Ovary (tissue), 9 donors: ENCODE results near the gene GPRIN2. TPM values are rescaled to one million over a fixed set of nuclear protein-coding genes. Genes with fewer than 3 reads are reported as not detected.

ENCODE experiments used
- DNase-seq, 5 donors: peaks; one replicate each; pipeline ENCODE4 v3.0.0-alpha.2; 2019 to 2020
- H3K27ac ChIP-seq, 2 donors: fragments of 200-600 bp; one replicate each; pipeline versions ENCODE4 v1.5.1 to v1.8.0; 2019 to 2022
- H3K27me3 ChIP-seq: fragments of 200-600 bp; one replicate; pipeline ENCODE4 v1.8.0; 2022
- H3K36me3 ChIP-seq: fragments of 200-600 bp; sonication (generic); one replicate; pipeline ENCODE4 v1.5.1; 2019
- H3K4me1 ChIP-seq: one replicate; pipeline ENCODE4 v1.8.1; 2013; ENCODE audit warnings: mild to moderate bottlenecking, moderate library complexity; ENCODE audit not compliant: insufficient read depth
- H3K4me3 ChIP-seq: fragments of 200-600 bp; sonication (generic); one replicate; pipeline ENCODE4 v1.5.1; 2017
- H3K9me3 ChIP-seq, 2 donors: fragments of 200-600 bp in 1 of 2; sonication (generic) in 1 of 2; one replicate each; pipeline versions ENCODE4 v1.5.1 to v1.8.1; 2013 to 2019; ENCODE audit warnings: mild to moderate bottlenecking in 1 of 2, moderate library complexity in 1 of 2
- EP300 ChIP-seq: sonication (generic); formaldehyde crosslinking; IDR thresholded peaks from one replicate; pipeline ENCODE4 v1.6.1; 2017; ENCODE audit warnings: antibody characterized with exemption
- POLR2A ChIP-seq: fragments of 450-650 bp; IDR thresholded peaks from one replicate; pipeline ENCODE4 v1.6.1; 2017; ENCODE audit warnings: antibody characterized with exemption, mild to moderate bottlenecking, moderate library complexity
- WGBS, 3 donors: extraction: QIAGEN DNeasy Blood & Tissue Kit in 1 of 3; methylation state at CpG; one replicate each; pipeline versions ENCODE4 v1.1.5 to v1.1.7; 2013 to 2017; 5-methylcytosine and 5-hydroxymethylcytosine counted together
- intact Hi-C, 4 donors: fragments of 100-400 bp; cut with DNase I; formaldehyde crosslinking; loops; one replicate each; pipeline versions ENCODE4 v1.11.0 to v1.15.1; 2022 to 2023
- polyA plus RNA-seq, 2 donors: library from polyadenylated mRNA; stranded (reverse); fragments of 200-250 nt in 1 of 2; fragments of 350-450 nt in 1 of 2; fragmentation: Illumina TruSeq in 1 of 2; extraction: RNeasy Lipid Tissue Mini Kit (QIAGEN cat#74804) in 1 of 2; gene quantifications; one replicate each; pipeline ENCODE4 v1.2.3, GENCODE V29; 2013 to 2014
- total RNA-seq, 7 donors: library from RNA; depleted of rRNA in 2 of 7; stranded (reverse); fragments of >200 nt in 2 of 7; fragmentation: NEBNext Ultra II Directional in 3 of 7; extraction: Animal tissue kit (Norgen Biotek cat#: 25700) in 3 of 7; gene quantifications; one replicate each; pipeline versions ENCODE4 v1.1.0 to v1.2.4, GENCODE V29; 2016 to 2023
- TF ChIP-seq, protein P1 (sequence below), 3 donors: fragments of 450-650 bp in 2 of 3; fragments of 200-600 bp in 1 of 3; IDR thresholded peaks; one replicate each; pipeline versions ENCODE4 v1.5.1 to v1.8.0; 2016 to 2022; ENCODE audit warnings: antibody characterized with exemption in 3 of 3, mild to moderate bottlenecking in 1 of 3
- donor health status: DM: no; HTN: no; CAD: no; lungs with moderate emphysema.
- donor health status: DM: no; HTN: no; CAD: no.
- donor health status: Bipolar disorder and iron deficiency.
- donor health status: DM: yes; HTN: yes; CAD: no.
- donor health status: DM: no; HTN: no; CAD: no.
- donor health status: DM: yes; HTN: yes; CAD: no.

Gene GPRIN2
- total and polyA plus RNA-seq, 9 donors: 0.22 to 2.4 (median 0.61) TPM; not detected in 4

DNA sequence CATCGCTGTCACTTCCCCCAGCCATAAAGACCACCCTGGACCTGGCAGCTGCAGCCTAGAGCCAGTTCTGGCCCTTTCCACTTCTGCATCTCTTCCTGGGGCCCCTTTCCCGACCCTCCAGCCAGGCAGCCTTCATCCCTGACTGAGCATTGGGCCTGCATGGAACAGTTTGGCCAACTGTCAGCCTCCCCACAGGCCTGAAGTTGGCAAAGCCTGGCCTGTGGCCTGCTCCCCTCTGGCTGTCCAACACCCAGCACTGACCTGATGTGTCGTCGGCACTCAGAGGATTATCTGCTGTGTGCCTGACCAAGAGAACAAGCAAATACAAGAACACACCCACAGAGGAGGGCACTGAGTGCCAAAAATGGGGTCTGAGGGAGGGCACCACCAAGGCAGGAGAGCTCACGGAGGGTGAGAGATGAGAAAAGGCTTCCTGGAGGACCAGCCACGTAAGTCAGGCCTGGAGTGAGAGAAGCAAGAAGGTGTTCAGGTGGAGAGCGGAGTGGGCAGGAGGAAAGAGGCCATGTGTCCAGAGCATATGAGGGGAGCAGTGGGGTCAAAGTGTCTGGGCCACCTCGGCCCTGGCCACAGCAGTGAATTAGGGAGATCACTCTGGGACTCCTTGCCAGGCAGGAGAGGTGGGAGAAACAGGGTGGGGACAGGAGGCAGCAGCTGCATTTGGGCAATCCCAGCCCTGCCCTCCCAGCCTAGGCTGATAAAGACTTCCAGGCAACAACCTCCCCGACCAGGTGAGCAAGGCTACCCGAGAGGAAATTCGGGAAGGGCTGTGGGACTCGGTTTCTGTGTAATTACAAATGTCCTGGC, 4.5 kb downstream of the GPRIN2 start:
- Histone ChIP-seq H3K36me3 (no peaks in the 10 kb centered on the region), H3K9me3 (no peaks in the 10 kb centered on the region), H3K4me3 (no peak overlapping the region), H3K27ac (no peak overlapping the region), H3K4me1 (peaks cover 6% of the 10 kb centered on the region), H3K27me3 (no peaks in the 10 kb centered on the region)
- 84 to 89% (median 88%) methylated on average over 12 of the region's 12 CpGs for WGBS, 3 donors
- intact Hi-C loops: no loop called here
- peak; percentile 7 to 31 (median 15) for DNase-seq
- TF ChIP-seq EP300: no peak
- no peak for TF ChIP-seq POLR2A
- TF ChIP-seq, protein P1, sequence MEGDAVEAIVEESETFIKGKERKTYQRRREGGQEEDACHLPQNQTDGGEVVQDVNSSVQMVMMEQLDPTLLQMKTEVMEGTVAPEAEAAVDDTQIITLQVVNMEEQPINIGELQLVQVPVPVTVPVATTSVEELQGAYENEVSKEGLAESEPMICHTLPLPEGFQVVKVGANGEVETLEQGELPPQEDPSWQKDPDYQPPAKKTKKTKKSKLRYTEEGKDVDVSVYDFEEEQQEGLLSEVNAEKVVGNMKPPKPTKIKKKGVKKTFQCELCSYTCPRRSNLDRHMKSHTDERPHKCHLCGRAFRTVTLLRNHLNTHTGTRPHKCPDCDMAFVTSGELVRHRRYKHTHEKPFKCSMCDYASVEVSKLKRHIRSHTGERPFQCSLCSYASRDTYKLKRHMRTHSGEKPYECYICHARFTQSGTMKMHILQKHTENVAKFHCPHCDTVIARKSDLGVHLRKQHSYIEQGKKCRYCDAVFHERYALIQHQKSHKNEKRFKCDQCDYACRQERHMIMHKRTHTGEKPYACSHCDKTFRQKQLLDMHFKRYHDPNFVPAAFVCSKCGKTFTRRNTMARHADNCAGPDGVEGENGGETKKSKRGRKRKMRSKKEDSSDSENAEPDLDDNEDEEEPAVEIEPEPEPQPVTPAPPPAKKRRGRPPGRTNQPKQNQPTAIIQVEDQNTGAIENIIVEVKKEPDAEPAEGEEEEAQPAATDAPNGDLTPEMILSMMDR (IDR thresholded peaks at IDR 0.05): no peak

DNA sequence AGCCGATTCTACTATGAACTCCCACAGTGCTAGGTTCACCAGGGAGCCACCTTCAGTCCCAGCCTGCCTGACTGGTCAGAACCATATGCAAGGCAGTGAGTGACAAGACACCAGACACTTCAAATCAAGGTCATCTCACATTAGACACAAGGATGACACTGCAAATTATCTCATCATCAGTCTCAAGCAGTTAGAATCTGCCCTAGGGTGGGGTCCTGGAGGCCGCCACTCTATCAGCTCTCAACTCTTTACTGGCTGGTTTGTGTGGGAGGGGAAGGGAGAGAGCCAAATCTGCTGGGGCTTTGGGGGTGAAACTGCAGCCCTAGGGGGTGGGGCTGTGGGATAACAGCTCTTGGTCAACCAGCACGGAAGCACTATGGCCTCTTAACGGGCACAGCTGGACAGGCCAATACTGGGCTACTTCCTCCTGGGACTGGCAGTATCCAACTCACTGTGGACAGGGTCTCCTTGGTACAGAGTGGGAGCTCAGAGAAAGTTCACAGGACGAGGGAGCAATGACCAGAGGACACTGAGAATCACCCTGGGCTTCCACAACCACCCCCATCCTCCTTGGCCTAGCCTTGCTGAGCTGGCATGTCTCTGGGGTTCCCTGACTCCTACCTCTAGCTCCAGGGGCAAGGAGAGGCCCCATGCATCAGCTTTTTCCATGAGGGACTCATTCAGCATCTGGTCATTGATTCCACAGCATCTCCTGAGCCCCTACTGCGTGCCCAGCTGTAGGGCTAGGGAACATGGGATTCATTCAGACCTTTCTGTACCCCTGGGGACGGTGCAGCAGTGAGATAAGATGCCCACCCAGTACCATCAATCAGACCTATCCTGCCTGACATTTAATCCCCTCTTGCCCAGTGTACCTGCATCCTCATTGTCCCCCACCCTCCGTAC, 5.4 kb downstream of the GPRIN2 start:
- DNase-seq: peak; percentile 5 to 27 (median 17)
- no peaks in the 10 kb centered on the region for H3K9me3 ChIP-seq
- H3K27me3 ChIP-seq: no peaks in the 10 kb centered on the region
- intact Hi-C loops: no loop called here
- no peak overlapping the region for H3K4me3 ChIP-seq
- peaks cover under 1% of the 10 kb centered on the region for H3K4me1 ChIP-seq
- TF ChIP-seq, protein P1 (IDR thresholded peaks at IDR 0.05): no peak
- no peak for TF ChIP-seq EP300
- H3K36me3 ChIP-seq: no peaks in the 10 kb centered on the region
- H3K27ac ChIP-seq: no peak overlapping the region
- WGBS, 3 donors: 78 to 82% (median 79%) methylated on average over 8 of the region's 8 CpGs

DNA sequence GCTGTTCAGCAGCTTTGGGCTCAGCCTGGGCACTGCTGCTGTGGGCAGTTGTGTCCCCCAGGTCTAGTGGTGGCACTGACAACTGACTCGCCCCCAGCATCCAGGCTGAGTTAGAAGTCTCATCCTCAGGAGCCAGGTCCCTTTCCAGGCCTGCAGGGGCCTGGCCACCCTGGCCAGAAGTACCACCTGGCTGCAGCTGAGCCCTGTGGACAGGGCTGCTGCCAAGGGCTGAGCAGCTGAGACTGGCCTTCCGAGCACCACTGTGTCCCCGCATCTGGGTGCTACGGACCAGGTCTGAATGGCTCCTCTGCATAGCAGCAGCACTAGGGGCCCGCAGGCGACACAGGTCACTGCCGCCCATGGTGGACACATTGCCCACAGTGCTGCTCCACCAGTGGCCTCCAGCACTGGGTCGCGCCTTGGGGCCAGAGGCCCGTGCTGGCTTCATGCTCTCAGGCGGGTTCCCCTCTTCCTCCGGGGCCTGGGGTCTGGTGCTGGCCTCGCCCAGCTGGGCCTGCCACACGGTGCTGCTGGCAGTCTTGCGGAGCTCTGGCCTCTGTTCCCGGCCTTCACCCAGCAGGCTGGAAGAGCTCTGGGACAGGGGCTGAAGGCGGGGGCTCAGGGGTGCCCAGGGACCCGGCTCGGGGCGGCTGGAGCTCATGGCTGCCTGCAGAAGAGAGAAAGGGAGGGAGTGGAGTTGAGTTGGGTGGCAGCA, 6.2 kb downstream of the GPRIN2 start:
- TF ChIP-seq, protein P1 (IDR thresholded peaks at IDR 0.05): no peak
- no peak for TF ChIP-seq EP300
- TF ChIP-seq POLR2A: no peak
- H3K27ac ChIP-seq: no peak overlapping the region
- H3K4me1 ChIP-seq: no peaks in the 10 kb centered on the region
- no peaks in the 10 kb centered on the region for H3K36me3 ChIP-seq
- peak; percentile 8 to 34 (median 21) for DNase-seq
- intact Hi-C loops: no loop called here
- 85 to 88% (median 87%) methylated on average over 20 of the region's 20 CpGs for WGBS, 3 donors
- no peaks in the 10 kb centered on the region for H3K27me3 ChIP-seq
- H3K4me3 ChIP-seq: no peak overlapping the region
- H3K9me3 ChIP-seq: no peaks in the 10 kb centered on the region
